HG02840 (cell line): ENCODE data around the gene MCTP2.

Source experiments
- ATAC-seq: cut with Tn5 transposase; IDR thresholded peaks from one replicate; pipeline ENCODE4 v1.9.1; 2021; ENCODE audit warnings: mild to moderate bottlenecking, moderate library complexity, moderate number of reproducible peaks; ENCODE audit not compliant: unreplicated experiment, low FRiP score

MCTP2 gene

DNA sequence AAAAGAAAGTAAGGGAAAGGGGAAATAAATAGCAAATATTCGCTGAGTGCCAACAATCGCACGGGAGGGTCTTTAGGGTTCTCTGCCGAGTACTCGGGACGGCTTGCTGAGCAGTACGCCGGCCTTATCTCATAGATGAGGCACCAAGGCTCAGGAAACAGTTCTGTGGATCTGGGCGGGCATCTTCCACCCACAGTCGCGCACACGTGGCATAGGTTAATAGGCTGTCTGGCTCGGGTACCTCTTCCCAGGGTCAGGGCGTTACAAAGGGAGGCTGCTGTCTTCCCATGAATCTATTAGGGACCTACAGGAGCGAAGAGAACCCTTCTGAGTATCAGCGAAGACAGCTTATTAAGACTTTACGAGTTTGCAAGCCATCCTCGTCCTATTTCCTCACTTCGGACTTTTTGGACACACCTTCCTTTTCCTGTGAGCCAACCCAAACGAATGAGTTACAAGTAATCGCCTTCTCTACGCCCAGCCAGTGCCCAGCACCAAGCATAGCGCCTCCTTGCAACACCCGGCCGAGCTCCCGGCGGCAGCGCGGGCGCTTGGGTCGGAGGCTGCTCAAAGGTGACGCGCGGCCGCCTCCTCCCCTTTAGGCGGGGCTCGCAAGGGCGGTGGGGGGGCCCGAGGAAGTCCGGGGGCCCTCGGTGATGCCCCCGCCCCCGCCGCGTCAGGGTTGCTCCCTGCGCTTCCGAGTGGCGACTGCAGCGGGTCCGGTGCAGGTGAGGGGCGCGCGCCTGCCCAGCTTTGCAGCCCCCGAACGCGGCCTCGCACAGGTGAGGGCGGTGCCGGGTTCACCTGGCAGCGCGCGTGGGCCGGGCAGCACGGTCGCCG lies at the start of gene MCTP2:
Gene MCTP2, plus strand, starts transcription at position 679 of the 840 bp plus-strand sequence. CDS start 66,705 bp downstream, outside the sequence.
- ATAC-seq: peak; percentile 52

GRCh38 chr15:94182883-94183282 lies 48.5 kb upstream of the MCTP2 start:
- no peak for ATAC-seq

- ATAC-seq: no peak
Observed at GRCh38 chr15:94185547-94186236, 45.7 kb upstream of the MCTP2 start.

GRCh38 chr15:94186770-94187331 lies 44.5 kb upstream of the MCTP2 start:
- no peak for ATAC-seq

DNA sequence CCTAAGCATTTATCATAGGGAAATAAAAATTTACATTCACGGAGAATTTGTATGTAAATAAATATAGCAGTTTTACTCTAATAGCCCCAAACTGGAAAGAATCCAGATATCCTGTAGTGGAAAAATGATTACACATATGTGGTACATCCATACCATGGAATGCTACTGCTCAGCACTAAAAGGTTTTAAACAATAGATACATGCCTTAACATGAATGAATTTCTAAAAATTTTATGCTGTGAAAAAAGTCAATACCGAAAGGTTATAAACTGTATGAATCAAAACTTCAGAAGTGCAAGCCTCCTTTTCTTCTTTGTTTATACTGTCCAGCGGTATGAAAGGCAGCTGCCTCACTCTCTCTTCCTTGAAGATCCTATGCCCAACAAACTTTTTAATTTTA lies 37.5 kb upstream of the MCTP2 start:
- ATAC-seq: no peak

GRCh38 chr15:94196531-94196930 lies 34.8 kb upstream of the MCTP2 start:
- ATAC-seq: no peak

- no peak for ATAC-seq
Observed at GRCh38 chr15:94198633-94199032, 32.7 kb upstream of the MCTP2 start.

GRCh38 chr15:94199725-94200124 lies 31.6 kb upstream of the MCTP2 start:
- ATAC-seq: no peak

- no peak for ATAC-seq
Observed at GRCh38 chr15:94203306-94203705, 28.1 kb upstream of the MCTP2 start.

DNA sequence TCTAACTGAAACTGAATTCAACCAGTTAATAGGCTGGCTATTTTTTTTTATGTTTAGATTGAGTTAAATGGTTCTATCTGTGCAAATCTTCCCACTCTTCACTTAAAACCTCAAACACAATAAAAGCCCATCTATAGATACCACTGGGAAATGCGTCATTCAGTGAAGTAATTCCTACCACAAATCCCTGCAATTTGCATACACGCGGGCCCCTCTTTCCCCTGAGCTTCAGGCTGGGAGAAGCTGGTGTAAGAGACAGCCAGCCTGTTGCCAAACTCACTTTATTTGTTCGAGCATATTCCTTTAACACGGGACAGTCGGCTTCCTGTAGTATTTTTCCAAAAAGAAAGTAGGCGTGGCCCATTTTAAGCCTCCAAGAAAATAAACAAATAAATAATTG lies 26.0 kb upstream of the MCTP2 start:
- ATAC-seq: no peak

DNA sequence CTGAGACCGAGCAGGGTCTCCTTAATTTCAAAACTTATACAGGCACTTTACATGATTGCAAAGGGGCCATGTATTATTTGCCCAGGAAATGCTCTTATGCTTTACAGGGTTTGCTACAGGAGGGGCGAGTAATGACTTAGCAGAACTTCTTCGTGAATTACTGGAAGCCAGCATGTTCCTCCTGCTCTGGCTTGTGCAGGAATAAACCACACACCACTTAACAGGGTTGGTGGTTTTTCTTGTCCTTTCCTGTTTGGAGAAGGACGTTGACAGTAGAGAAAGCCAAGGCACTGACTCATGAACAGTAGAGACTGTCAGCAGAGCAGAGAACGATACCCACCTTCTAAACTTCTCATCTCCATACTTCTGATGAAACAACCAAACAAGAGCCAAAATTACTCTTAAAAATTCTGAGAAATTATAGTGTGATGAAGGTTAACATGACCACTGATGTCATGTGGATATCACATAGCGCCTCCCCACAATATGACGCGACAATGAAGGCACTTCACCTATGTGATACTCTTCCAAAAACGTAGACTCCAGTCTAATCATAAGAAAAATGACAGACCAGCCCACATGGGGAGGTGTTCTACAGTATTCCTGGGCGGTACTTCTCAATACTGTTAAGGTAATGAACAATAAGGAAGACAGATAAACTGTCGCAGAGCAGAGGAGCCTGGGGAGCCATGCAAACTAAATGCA lies 24.7 kb upstream of the MCTP2 start:
- no peak for ATAC-seq

GRCh38 chr15:94212291-94212690 lies 19.1 kb upstream of the MCTP2 start:
- ATAC-seq: no peak

DNA sequence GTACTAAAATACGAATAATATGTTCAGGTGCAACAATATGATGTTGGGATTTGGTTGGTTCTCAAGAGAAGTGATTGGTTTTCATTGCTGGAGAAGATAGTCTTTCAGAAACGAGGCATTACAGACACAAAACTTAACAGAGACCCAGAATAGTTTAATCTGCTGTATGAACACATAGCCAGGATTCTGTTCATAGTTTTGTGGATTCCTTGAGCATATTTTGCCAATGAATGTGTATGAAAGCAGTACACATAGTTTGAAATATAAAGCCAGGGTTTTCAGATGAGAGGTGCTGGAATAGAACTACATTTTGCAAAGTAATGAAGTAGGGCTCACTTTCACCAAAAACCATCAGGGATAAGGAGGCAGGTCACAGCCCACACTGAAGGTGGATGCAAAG lies 5.7 kb upstream of the MCTP2 start:
- no peak for ATAC-seq

- no peak for ATAC-seq
Observed at GRCh38 chr15:94228611-94229010, 2.8 kb upstream of the MCTP2 start.

DNA sequence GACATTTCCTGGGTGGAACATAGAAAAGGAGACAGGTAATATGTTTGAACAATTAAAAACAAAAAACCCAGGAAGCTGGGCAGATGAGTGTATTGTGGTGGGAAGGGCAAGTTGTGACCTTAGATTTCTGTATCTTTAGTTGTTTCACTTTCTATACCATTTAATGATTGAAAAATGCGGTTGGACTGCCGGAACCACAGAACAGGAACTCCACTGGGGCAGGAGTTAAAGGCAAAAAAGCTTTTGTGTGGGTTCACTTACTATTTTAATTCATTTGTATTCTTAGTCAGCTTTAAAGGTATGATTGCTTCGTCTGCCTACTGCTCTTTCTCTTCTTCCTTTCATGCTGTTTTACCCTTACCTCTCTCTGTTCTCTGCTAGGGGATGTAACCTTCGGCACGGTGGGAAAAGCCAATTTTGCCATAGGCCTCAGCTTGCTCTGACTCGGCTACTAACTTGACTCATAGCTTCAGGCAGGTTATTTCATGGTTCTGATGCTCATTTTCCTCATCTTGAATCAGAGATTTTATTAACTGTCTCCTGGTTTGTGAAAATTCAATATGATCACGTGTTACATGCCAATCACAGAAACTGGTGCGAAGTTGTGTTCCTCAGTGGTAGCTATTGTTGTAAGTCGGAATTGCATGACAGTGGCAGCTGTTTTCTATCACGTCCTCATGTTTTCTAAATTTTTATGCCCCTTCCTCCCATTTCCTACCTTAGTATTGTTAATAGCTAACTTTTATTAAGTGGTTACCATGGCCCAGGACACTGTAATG lies 1.6 kb upstream of the MCTP2 start:
- ATAC-seq: peak; percentile 55

DNA sequence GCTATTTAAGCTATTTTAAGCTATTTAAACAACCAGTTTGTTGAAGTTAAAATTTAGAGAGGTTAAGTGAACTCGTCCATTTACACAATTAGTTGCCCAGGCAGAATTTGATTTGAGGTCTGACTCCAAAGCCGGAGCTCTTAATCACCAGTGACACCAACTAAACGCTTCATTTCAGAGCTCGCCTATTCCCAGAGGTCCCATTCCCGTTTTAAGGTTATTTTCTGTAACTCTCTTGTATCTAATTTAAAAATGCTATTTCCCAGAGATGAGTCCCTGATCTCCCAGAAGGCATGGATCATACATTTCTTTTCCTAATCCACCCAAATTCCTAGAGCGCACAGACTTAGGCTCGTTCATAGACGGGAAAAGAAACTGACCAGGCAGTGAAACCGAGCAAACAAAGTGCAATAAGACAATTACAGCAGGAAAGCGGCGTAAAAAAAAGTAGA lies 904 bp upstream of the MCTP2 start:
- ATAC-seq: no peak

DNA sequence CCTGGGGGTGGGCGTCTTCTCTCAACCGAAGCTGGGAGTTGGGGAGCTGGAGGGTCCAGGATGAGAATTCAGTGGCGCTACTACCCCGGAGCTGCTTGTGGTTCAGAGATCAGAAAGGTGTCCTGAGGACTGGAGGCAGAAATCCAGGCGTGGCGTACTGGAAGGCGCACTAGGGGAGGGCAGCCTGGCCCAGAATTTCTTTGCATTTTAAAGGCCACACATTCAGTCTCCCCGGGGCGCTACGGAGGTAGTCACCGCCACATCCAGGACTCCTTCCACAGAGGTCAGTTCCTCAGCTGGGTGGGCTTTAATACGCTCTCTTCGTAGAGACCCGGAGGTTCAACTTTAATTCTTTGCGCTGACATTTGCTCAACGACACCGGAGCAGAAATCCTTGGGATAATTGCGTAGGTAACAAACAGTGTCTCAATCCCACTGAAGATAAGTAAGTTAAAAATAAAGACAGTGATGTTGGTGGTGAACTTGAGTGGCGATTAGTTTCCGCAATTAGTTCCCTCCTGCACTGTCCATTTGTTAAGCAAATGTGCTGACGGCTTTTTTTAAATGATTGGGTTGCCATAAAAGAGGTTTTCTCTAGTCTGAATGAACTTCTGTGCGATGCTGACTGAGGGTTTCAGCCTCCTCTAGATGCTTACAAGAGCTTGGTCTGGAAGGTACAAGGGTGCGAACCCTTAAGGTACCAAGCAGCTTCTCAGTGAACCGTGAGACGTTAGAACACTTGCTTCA lies 535 bp downstream of the MCTP2 start:
- peak; percentile 8 for ATAC-seq

GRCh38 chr15:94233441-94233840 lies 2.1 kb downstream of the MCTP2 start:
- no peak for ATAC-seq

DNA sequence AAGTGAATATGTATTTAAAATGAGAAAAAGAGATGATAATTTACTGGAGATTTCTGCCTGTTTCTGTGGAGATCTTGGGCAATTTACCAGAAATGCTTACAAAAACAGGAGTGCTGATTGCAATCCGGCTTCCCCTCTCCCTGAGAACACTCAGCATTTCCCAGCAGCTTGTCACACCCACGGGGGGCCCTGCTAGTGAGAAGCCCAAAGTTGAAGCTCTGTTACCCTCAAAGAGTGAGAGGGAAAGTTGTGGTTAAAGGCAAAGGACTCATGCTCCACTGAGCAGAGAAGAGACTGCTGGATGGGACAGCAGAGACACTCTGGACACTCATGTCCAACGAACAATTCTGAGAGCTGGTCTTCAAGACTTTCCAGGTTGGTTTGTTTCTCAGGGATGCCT lies 2.9 kb downstream of the MCTP2 start:
- ATAC-seq: no peak
